Left ventricle myocardium inferior (tissue), 1 donor: Measurements from ENCODE around the gene KCND2. TPM values are rescaled to one million over a fixed set of nuclear protein-coding genes. Genes with fewer than 3 reads are reported as not detected.

Source experiments
- DNase-seq: peaks from one replicate; pipeline ENCODE4 v3.0.0-alpha.2; 2020
- H3K27ac ChIP-seq: fragments of 200-600 bp; replicated peaks from 2 replicates; pipeline ENCODE4 v1.8.0; 2021
- H3K27me3 ChIP-seq: fragments of 200-600 bp; 2 replicates; pipeline ENCODE4 v1.8.0; 2021; ENCODE audit warnings: low read depth
- H3K36me3 ChIP-seq: fragments of 200-600 bp; 2 replicates; pipeline ENCODE4 v1.8.0; 2021
- H3K4me1 ChIP-seq: fragments of 200-600 bp; 2 replicates; pipeline ENCODE4 v1.8.0; 2021
- H3K4me3 ChIP-seq: fragments of 200-600 bp; 2 replicates; pipeline ENCODE4 v1.8.0; 2021; ENCODE audit warnings: mild to moderate bottlenecking, moderate library complexity
- H3K9me3 ChIP-seq: fragments of 200-600 bp; replicated peaks from 2 replicates; pipeline ENCODE4 v1.8.0; 2021
- CTCF ChIP-seq: fragments of 200-600 bp; IDR thresholded peaks from 2 replicates; pipeline ENCODE4 v1.8.0; 2021; ENCODE audit warnings: antibody characterized with exemption, mild to moderate bottlenecking, borderline replicate concordance
- intact Hi-C: fragments of 100-400 bp; cut with micrococcal nuclease; formaldehyde crosslinking; loops from one replicate; pipeline ENCODE4 v1.11.0; 2022
- total RNA-seq: library from RNA; stranded (reverse); fragmentation: NEBNext Ultra II Directional; extraction: Animal tissue kit (Norgen Biotek cat#: 25700); gene quantifications from one replicate; pipeline ENCODE4 v1.2.1, GENCODE V29; 2021
- donor health status: DM: no; HTN: yes; CAD: no; lungs with severe emphysema.

The KCND2 gene
- total RNA-seq, 1 donor from 2014 or later, result not detected

- no peak for TF ChIP-seq CTCF
- DNase-seq, result no peak
- no peaks in the 10 kb centered on the region for H3K9me3 ChIP-seq
- H3K27me3 ChIP-seq, result no peaks in the 10 kb centered on the region
- H3K36me3 ChIP-seq, result no peaks in the 10 kb centered on the region
- H3K27ac ChIP-seq, result no peak overlapping the region
- intact Hi-C loops, result no loop called here
- H3K4me1 ChIP-seq, result no peaks in the 10 kb centered on the region
- no peak overlapping the region for H3K4me3 ChIP-seq
Observed at GRCh38 chr7:120480472-120480871, 207.5 kb downstream of the KCND2 start.

- TF ChIP-seq CTCF, result no peak
- H3K27ac ChIP-seq, result no peak overlapping the region
- H3K4me1 ChIP-seq, result no peaks in the 10 kb centered on the region
- no peaks in the 10 kb centered on the region for H3K9me3 ChIP-seq
- H3K27me3 ChIP-seq, result no peaks in the 10 kb centered on the region
- no peak overlapping the region for H3K4me3 ChIP-seq
- no peaks in the 10 kb centered on the region for H3K36me3 ChIP-seq
- intact Hi-C loops, result no loop called here
- DNase-seq, result no peak
Observed at GRCh38 chr7:120480930-120481329, 208.0 kb downstream of the KCND2 start.

GRCh38 chr7:120486164-120486563 lies 213.2 kb downstream of the KCND2 start:
- intact Hi-C loops, result no loop called here
- no peak overlapping the region for H3K27ac ChIP-seq
- no peak for TF ChIP-seq CTCF
- H3K4me3 ChIP-seq, result no peak overlapping the region
- no peak for DNase-seq
- H3K9me3 ChIP-seq, result no peaks in the 10 kb centered on the region
- no peaks in the 10 kb centered on the region for H3K4me1 ChIP-seq
- no peaks in the 10 kb centered on the region for H3K36me3 ChIP-seq
- H3K27me3 ChIP-seq, result no peaks in the 10 kb centered on the region

GRCh38 chr7:120502132-120502531 lies 229.2 kb downstream of the KCND2 start:
- no peaks in the 10 kb centered on the region for H3K9me3 ChIP-seq
- no peak for DNase-seq
- no peak overlapping the region for H3K4me3 ChIP-seq
- H3K27ac ChIP-seq, result no peak overlapping the region
- intact Hi-C loops, result no loop called here
- no peak for TF ChIP-seq CTCF
- no peaks in the 10 kb centered on the region for H3K36me3 ChIP-seq
- no peaks in the 10 kb centered on the region for H3K27me3 ChIP-seq
- H3K4me1 ChIP-seq, result no peaks in the 10 kb centered on the region

- H3K27ac ChIP-seq, result no peak overlapping the region
- intact Hi-C loops, result no loop called here
- H3K36me3 ChIP-seq, result no peaks in the 10 kb centered on the region
- no peaks in the 10 kb centered on the region for H3K4me1 ChIP-seq
- DNase-seq, result no peak
- TF ChIP-seq CTCF, result no peak
- no peak overlapping the region for H3K4me3 ChIP-seq
- H3K27me3 ChIP-seq, result no peaks in the 10 kb centered on the region
- no peaks in the 10 kb centered on the region for H3K9me3 ChIP-seq
Observed at GRCh38 chr7:120502825-120503224, 229.8 kb downstream of the KCND2 start.

GRCh38 chr7:120504386-120504785 lies 231.4 kb downstream of the KCND2 start:
- no peaks in the 10 kb centered on the region for H3K36me3 ChIP-seq
- no peaks in the 10 kb centered on the region for H3K9me3 ChIP-seq
- intact Hi-C loops, result no loop called here
- no peak for DNase-seq
- H3K4me1 ChIP-seq, result no peaks in the 10 kb centered on the region
- TF ChIP-seq CTCF, result no peak
- no peak overlapping the region for H3K4me3 ChIP-seq
- H3K27me3 ChIP-seq, result no peaks in the 10 kb centered on the region
- H3K27ac ChIP-seq, result no peak overlapping the region
